Liver (tissue), 3 donors: Measurements from ENCODE around the gene STK24.

ENCODE experiments used
- ATF3 ChIP-seq: IDR thresholded peaks from 2 replicates; pipeline ENCODE4 v1.6.1; 2016; ENCODE audit warnings: antibody characterized with exemption
- CTCF ChIP-seq: fragments of 150-350 bp; IDR thresholded peaks from 2 replicates; pipeline ENCODE4 v1.5.1; 2017; ENCODE audit warnings: improper control_type of control experiment, low read depth, low read length; ENCODE audit not compliant: missing input control
- GABPA ChIP-seq, 2 donors: IDR thresholded peaks in 1 of 2; conservative IDR thresholded peaks in 1 of 2; 2 replicates each; pipeline ENCODE4 v1.6.1; 2016; ENCODE audit warnings: antibody characterized with exemption in 2 of 2, mild to moderate bottlenecking in 1 of 2, moderate library complexity in 1 of 2
- MAX ChIP-seq: IDR thresholded peaks from 2 replicates; pipeline ENCODE4 v1.6.1; 2016; ENCODE audit warnings: antibody characterized with exemption
- RAD21 ChIP-seq, 2 donors: IDR thresholded peaks; 2 replicates each; pipeline ENCODE4 v1.6.1; 2016; ENCODE audit warnings: antibody characterized with exemption in 2 of 2, mild to moderate bottlenecking in 2 of 2
- REST ChIP-seq: IDR thresholded peaks from 2 replicates; pipeline ENCODE4 v1.6.1; 2016; ENCODE audit warnings: antibody characterized with exemption, mild to moderate bottlenecking
- SP1 ChIP-seq: IDR thresholded peaks from 2 replicates; pipeline ENCODE4 v1.6.1; 2018; ENCODE audit warnings: antibody characterized with exemption, mild to moderate bottlenecking
- YY1 ChIP-seq: IDR thresholded peaks from 2 replicates; pipeline ENCODE4 v1.6.1; 2016; ENCODE audit warnings: antibody characterized with exemption, mild to moderate bottlenecking
- donor health status: healthy.
- donor health status: healthy.

- no peak for TF ChIP-seq CTCF
- TF ChIP-seq ATF3, result no peak
- TF ChIP-seq RAD21 (IDR thresholded peaks at IDR 0.05), result peak; percentile 54 to 59
- no peak for TF ChIP-seq GABPA (IDR thresholded peaks at IDR 0.05 in 1 of 2, conservative IDR thresholded peaks at IDR 0.05 in 1 of 2)
- peak; percentile 42 for TF ChIP-seq REST
- peak; percentile 73 for TF ChIP-seq SP1
- TF ChIP-seq MAX, result peak; percentile 68
- peak; percentile 59 for TF ChIP-seq YY1
Observed at GRCh38 chr13:98473135-98473787, 103.6 kb downstream of the STK24 start.
